Measurements from ENCODE around the gene ADNP2. TPM values are rescaled to one million over a fixed set of nuclear protein-coding genes. Genes with fewer than 3 reads are reported as not detected.

The ADNP2 gene
- total and polyA plus RNA-seq, 2 donors from 2014 or later, result 6.0 to 21.1 TPM

GRCh38 chr18:80127635-80128034 lies 18.6 kb downstream of the ADNP2 start:
- TF ChIP-seq CTCF (IDR thresholded peaks at IDR 0.05; ENCODE audit: borderline replicate concordance, extremely low read depth, insufficient read depth), result no peak
- Histone ChIP-seq H3K27ac (ENCODE audit: low read depth in 2 of 2, low read length in 2 of 2) (no peak overlapping the region), H3K4me1 (ENCODE audit: control insufficient read depth in 2 of 3, insufficient read depth in 2 of 3, low read depth in 1 of 3, low read length in 3 of 3) (no peaks in the 10 kb centered on the region), H3K9me3 (ENCODE audit: control insufficient read depth in 2 of 3, insufficient read depth in 1 of 3, low read length in 3 of 3) (no peaks in the 10 kb centered on the region), H3K36me3 (ENCODE audit: control insufficient read depth in 2 of 3, insufficient read depth in 3 of 3, low read length in 3 of 3) (peaks cover 0 to 5% (median 0%) of the 10 kb centered on the region in 3 donors), H3K4me3 (ENCODE audit: low read length in 3 of 3) (no peak overlapping the region), H3K27me3 (ENCODE audit: control insufficient read depth, insufficient read depth, low read length) (no peaks in the 10 kb centered on the region), H3K9ac (ENCODE audit: low read length in 3 of 3) (no peak overlapping the region)
- DNase-seq (no peak), FAIRE-seq (no peak)
- intact Hi-C loops (cut with DNase I), result no loop called here

DNA sequence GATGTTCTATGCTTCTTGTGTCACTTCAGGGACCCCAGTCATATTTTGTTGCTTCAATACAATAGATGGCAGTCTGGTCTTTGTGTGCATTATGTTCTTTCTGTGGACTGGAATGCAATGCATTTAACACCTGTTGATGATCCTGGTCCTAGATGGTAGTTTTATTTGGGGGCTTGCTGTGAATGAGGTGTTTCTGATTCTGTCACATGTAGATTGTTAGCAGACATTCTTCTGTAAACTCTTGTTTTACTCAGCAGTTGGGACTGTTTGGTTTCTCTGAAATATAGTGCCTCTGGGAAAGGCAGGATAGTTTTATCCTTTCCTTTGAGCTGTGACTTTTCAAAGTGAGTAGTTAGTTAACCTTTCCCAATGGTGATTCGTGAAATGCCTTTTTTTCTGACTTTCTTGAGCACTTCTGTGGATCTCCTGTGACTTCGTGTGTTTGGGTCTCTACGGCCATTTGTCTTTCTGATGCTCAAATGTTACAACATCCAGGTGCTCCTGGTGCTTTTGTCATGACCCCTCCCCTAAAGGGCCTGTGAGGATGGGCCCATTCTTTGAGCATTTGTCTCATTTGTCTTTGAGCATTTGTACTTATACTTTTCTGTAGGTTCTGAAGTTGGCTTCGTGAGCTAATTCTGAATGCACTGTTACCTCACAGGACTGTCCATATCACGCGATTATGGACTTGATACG lies 20.8 kb downstream of the ADNP2 start:
- intact Hi-C loops (cut with DNase I), result no loop called here
- H3K27me3 ChIP-seq (ENCODE audit: control insufficient read depth, insufficient read depth, low read length), result no peaks in the 10 kb centered on the region
- H3K36me3 ChIP-seq (ENCODE audit: control insufficient read depth in 2 of 3, insufficient read depth in 3 of 3, low read length in 3 of 3), result peaks cover 0 to 24% (median 8%) of the 10 kb centered on the region in 3 donors
- H3K4me3 ChIP-seq (ENCODE audit: low read length in 3 of 3), result no peak overlapping the region
- H3K9me3 ChIP-seq (ENCODE audit: control insufficient read depth in 2 of 3, insufficient read depth in 1 of 3, low read length in 3 of 3), result no peaks in the 10 kb centered on the region
- H3K9ac ChIP-seq (ENCODE audit: low read length in 3 of 3), result no peak overlapping the region
- no peak for FAIRE-seq
- TF ChIP-seq CTCF (IDR thresholded peaks at IDR 0.05; ENCODE audit: borderline replicate concordance, extremely low read depth, insufficient read depth), result no peak
- H3K27ac ChIP-seq (ENCODE audit: low read depth in 2 of 2, low read length in 2 of 2), result no peak overlapping the region
- no peaks in the 10 kb centered on the region for H3K4me1 ChIP-seq (ENCODE audit: control insufficient read depth in 2 of 3, insufficient read depth in 2 of 3, low read depth in 1 of 3, low read length in 3 of 3)
- DNase-seq, result no peak

- no peak overlapping the region for H3K4me3 ChIP-seq (ENCODE audit: low read length in 3 of 3)
- H3K9ac ChIP-seq (ENCODE audit: low read length in 3 of 3), result no peak overlapping the region
- no peaks in the 10 kb centered on the region for H3K4me1 ChIP-seq (ENCODE audit: control insufficient read depth in 2 of 3, insufficient read depth in 2 of 3, low read depth in 1 of 3, low read length in 3 of 3)
- no peak overlapping the region for H3K27ac ChIP-seq (ENCODE audit: low read depth in 2 of 2, low read length in 2 of 2)
- peaks cover 0 to 28% (median 9%) of the 10 kb centered on the region in 3 donors for H3K36me3 ChIP-seq (ENCODE audit: control insufficient read depth in 2 of 3, insufficient read depth in 3 of 3, low read length in 3 of 3)
- H3K27me3 ChIP-seq (ENCODE audit: control insufficient read depth, insufficient read depth, low read length), result no peaks in the 10 kb centered on the region
- DNase-seq, result no peak
- H3K9me3 ChIP-seq (ENCODE audit: control insufficient read depth in 2 of 3, insufficient read depth in 1 of 3, low read length in 3 of 3), result no peaks in the 10 kb centered on the region
- intact Hi-C loops (cut with DNase I), result no loop called here
- FAIRE-seq, result no peak
- no peak for TF ChIP-seq CTCF (IDR thresholded peaks at IDR 0.05; ENCODE audit: borderline replicate concordance, extremely low read depth, insufficient read depth)
These were observed 21.5 kb downstream of the ADNP2 start for GRCh38 chr18:80130555-80130954.
